Mesenchymal stem cell (in vitro differentiated cells and primary cell): Measurements from ENCODE around the gene THNSL1.

Experiments
- DNase-seq: peaks from one replicate; pipeline ENCODE4 v3.0.0-alpha.2; 2013
- H2AFZ ChIP-seq: one replicate; pipeline ENCODE4 v1.6.1; 2013; ENCODE audit warnings: low read depth, mild to moderate bottlenecking, control low read depth, inconsistent platforms, low read length, moderate library complexity
- H2AK5ac ChIP-seq: 2 replicates; pipeline ENCODE4 v1.6.1; 2013; ENCODE audit warnings: low read length, moderate library complexity, mild to moderate bottlenecking, inconsistent platforms; ENCODE audit not compliant: severe bottlenecking
- H2BK120ac ChIP-seq: one replicate; pipeline ENCODE4 v1.6.1; 2013; ENCODE audit warnings: low read depth, mild to moderate bottlenecking, inconsistent platforms, low read length, moderate library complexity
- H2BK12ac ChIP-seq, 2 experiments: one replicate each; pipeline ENCODE4 v1.6.1; 2013; ENCODE audit warnings: inconsistent platforms in 2 of 2, low read length in 2 of 2, mild to moderate bottlenecking in 2 of 2, moderate library complexity in 2 of 2, control low read depth in 1 of 2
- H2BK15ac ChIP-seq: one replicate; pipeline ENCODE4 v1.6.1; 2013; ENCODE audit warnings: mild to moderate bottlenecking, low read depth, inconsistent platforms; ENCODE audit not compliant: poor library complexity, severe bottlenecking
- H2BK5ac ChIP-seq: 2 replicates; pipeline ENCODE4 v1.6.1; 2013; ENCODE audit warnings: low read depth, mild to moderate bottlenecking, low read length, control low read depth, inconsistent platforms; ENCODE audit not compliant: poor library complexity, severe bottlenecking
- H3K14ac ChIP-seq, 2 experiments: one replicate each; pipeline ENCODE4 v1.6.1; 2013; ENCODE audit warnings: inconsistent platforms in 2 of 2, low read length in 2 of 2, control low read depth in 1 of 2, mild to moderate bottlenecking in 1 of 2, moderate library complexity in 1 of 2
- H3K18ac ChIP-seq, 2 experiments: one replicate each; pipeline ENCODE4 v1.6.1; 2013; ENCODE audit warnings: inconsistent platforms in 2 of 2, low read length in 2 of 2, control low read depth in 1 of 2, low read depth in 1 of 2, mild to moderate bottlenecking in 1 of 2
- H3K23ac ChIP-seq, 2 experiments: one replicate each; pipeline ENCODE4 v1.6.1; 2013; ENCODE audit warnings: inconsistent platforms in 2 of 2, low read length in 2 of 2, mild to moderate bottlenecking in 2 of 2, moderate library complexity in 2 of 2, control low read depth in 1 of 2
- H3K27ac ChIP-seq: 2 replicates; pipeline ENCODE4 v1.5.1; 2013; ENCODE audit warnings: mild to moderate bottlenecking, moderate library complexity, low read length, control low read depth, inconsistent platforms; ENCODE audit not compliant: poor library complexity, severe bottlenecking
- H3K27me3 ChIP-seq, 2 experiments: 2 replicates each; pipeline versions ENCODE4 v1.6.1 to v1.7.0; 2013; ENCODE audit warnings: low read length in 2 of 2, mild to moderate bottlenecking in 2 of 2, moderate library complexity in 2 of 2, control low read depth in 1 of 2, inconsistent platforms in 1 of 2; ENCODE audit not compliant: control insufficient read depth in 1 of 2, insufficient read depth in 1 of 2
- H3K36me3 ChIP-seq, 2 experiments: 2 replicates each; pipeline versions ENCODE4 v1.6.1 to v1.7.0; 2013; ENCODE audit warnings: low read length in 2 of 2, control low read depth in 1 of 2, inconsistent platforms in 1 of 2, low read depth in 1 of 2, mild to moderate bottlenecking in 1 of 2; ENCODE audit not compliant: insufficient read depth in 2 of 2, control insufficient read depth in 1 of 2
- H3K4ac ChIP-seq, 2 experiments: one replicate each; pipeline ENCODE4 v1.6.1; 2013; ENCODE audit warnings: inconsistent platforms in 2 of 2, low read length in 2 of 2, mild to moderate bottlenecking in 2 of 2, moderate library complexity in 2 of 2, control low read depth in 1 of 2, low read depth in 1 of 2
- H3K4me1 ChIP-seq: 2 replicates; pipeline ENCODE4 v1.6.1; 2013; ENCODE audit warnings: low read depth, low read length, control low read depth; ENCODE audit not compliant: control insufficient read depth, insufficient read depth
- H3K4me2 ChIP-seq: 2 replicates; pipeline ENCODE4 v1.6.1; 2013; ENCODE audit warnings: low read length, mild to moderate bottlenecking, inconsistent platforms; ENCODE audit not compliant: poor library complexity, severe bottlenecking
- H3K4me3 ChIP-seq, 2 experiments: 2 replicates each; pipeline versions ENCODE4 v1.5.1 to v1.7.0; 2013; ENCODE audit warnings: low read length in 2 of 2, mild to moderate bottlenecking in 2 of 2, control low read depth in 1 of 2, low read depth in 1 of 2; ENCODE audit not compliant: insufficient read depth in 1 of 2
- H3K79me1 ChIP-seq: replicated peaks from 2 replicates; pipeline ENCODE4 v1.6.1; 2013; ENCODE audit warnings: mild to moderate bottlenecking, control low read depth, low read length, inconsistent platforms; ENCODE audit not compliant: poor library complexity, severe bottlenecking
- H3K9ac ChIP-seq: 2 replicates; pipeline ENCODE4 v1.7.0; 2013; ENCODE audit warnings: mild to moderate bottlenecking, low read length, moderate library complexity
- H3K9me3 ChIP-seq: 2 replicates; pipeline ENCODE4 v1.7.0; 2013; ENCODE audit warnings: mild to moderate bottlenecking, low read length; ENCODE audit not compliant: control insufficient read depth
- H4K8ac ChIP-seq: one replicate; pipeline ENCODE4 v1.6.1; 2013; ENCODE audit warnings: inconsistent platforms, mild to moderate bottlenecking, low read length, moderate library complexity
- H4K91ac ChIP-seq: one replicate; pipeline ENCODE4 v1.6.1; 2013; ENCODE audit warnings: mild to moderate bottlenecking, low read length, inconsistent platforms
- WGBS: methylation state at CpG from one replicate; pipeline ENCODE4 v1.1.7; 2013; ENCODE audit warnings: mixed read lengths; 5-methylcytosine and 5-hydroxymethylcytosine counted together

The THNSL1 gene

DNA sequence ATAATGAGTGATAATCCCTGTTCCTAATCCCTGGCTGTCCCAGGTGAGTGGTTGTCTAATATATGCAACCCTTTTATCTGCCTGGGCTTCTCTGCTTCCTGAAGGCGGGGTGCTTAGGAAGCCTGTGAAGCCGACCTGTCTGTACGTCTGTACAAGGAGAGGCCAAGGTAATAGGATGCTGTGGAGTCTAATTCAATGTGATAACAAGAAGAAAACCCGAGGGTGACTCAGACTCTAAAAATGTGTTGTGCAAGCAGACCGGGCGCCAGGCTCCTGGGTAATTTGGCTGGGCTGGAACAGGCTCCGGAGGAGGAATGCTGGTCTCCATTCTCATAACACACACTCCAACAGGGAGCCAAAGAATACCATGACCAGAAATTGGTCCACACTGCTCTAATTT is 43.6 kb downstream of the THNSL1 start:
- no peak overlapping the region for H3K4me2 ChIP-seq
- H2AFZ ChIP-seq = no peak overlapping the region
- 73% methylated on average over 7 of the region's 7 CpGs for WGBS
- no peak overlapping the region for H2BK120ac ChIP-seq
- H3K4ac ChIP-seq = no peak overlapping the region
- no peak overlapping the region for H3K18ac ChIP-seq
- H3K4me1 ChIP-seq = peaks cover 7% of the 10 kb centered on the region
- H3K14ac ChIP-seq = no peak overlapping the region
- peaks cover 0 to 5% of the 10 kb centered on the region in 2 experiments for H3K27me3 ChIP-seq
- H4K91ac ChIP-seq = no peak overlapping the region
- no peak overlapping the region for H3K4me3 ChIP-seq
- no peak overlapping the region for H3K23ac ChIP-seq
- no peak overlapping the region for H2BK15ac ChIP-seq
- no peak overlapping the region for H2AK5ac ChIP-seq
- no peak overlapping the region for H3K9ac ChIP-seq
- H3K79me1 ChIP-seq = no peaks in the 10 kb centered on the region
- no peaks in the 10 kb centered on the region for H3K36me3 ChIP-seq
- no peak overlapping the region for H2BK5ac ChIP-seq
- H3K27ac ChIP-seq = no peak overlapping the region
- no peaks in the 10 kb centered on the region for H3K9me3 ChIP-seq
- H2BK12ac ChIP-seq = no peak overlapping the region
- no peak overlapping the region for H4K8ac ChIP-seq
- DNase-seq = peak; percentile 22

- no peak overlapping the region for H4K91ac ChIP-seq
- H2AFZ ChIP-seq = no peak overlapping the region
- H3K18ac ChIP-seq = no peak overlapping the region
- H3K27ac ChIP-seq = no peak overlapping the region
- H3K9ac ChIP-seq = no peak overlapping the region
- H3K14ac ChIP-seq = no peak overlapping the region
- H3K4me1 ChIP-seq = peaks cover 7% of the 10 kb centered on the region
- peaks cover 0 to 2% of the 10 kb centered on the region in 2 experiments for H3K27me3 ChIP-seq
- 90% methylated on average over 4 of the region's 7 CpGs for WGBS
- no peak overlapping the region for H2AK5ac ChIP-seq
- no peak overlapping the region for H2BK120ac ChIP-seq
- no peak overlapping the region for H3K23ac ChIP-seq
- no peak overlapping the region for H2BK12ac ChIP-seq
- H2BK15ac ChIP-seq = no peak overlapping the region
- no peak overlapping the region for H2BK5ac ChIP-seq
- H3K4ac ChIP-seq = no peak overlapping the region
- H3K79me1 ChIP-seq = no peaks in the 10 kb centered on the region
- H3K4me2 ChIP-seq = no peak overlapping the region
- H3K36me3 ChIP-seq = no peaks in the 10 kb centered on the region
- H3K4me3 ChIP-seq = no peak overlapping the region
- no peaks in the 10 kb centered on the region for H3K9me3 ChIP-seq
- DNase-seq = no peak
- H4K8ac ChIP-seq = no peak overlapping the region
Observed at GRCh38 chr10:25061125-25061524, 44.7 kb downstream of the THNSL1 start.

DNA sequence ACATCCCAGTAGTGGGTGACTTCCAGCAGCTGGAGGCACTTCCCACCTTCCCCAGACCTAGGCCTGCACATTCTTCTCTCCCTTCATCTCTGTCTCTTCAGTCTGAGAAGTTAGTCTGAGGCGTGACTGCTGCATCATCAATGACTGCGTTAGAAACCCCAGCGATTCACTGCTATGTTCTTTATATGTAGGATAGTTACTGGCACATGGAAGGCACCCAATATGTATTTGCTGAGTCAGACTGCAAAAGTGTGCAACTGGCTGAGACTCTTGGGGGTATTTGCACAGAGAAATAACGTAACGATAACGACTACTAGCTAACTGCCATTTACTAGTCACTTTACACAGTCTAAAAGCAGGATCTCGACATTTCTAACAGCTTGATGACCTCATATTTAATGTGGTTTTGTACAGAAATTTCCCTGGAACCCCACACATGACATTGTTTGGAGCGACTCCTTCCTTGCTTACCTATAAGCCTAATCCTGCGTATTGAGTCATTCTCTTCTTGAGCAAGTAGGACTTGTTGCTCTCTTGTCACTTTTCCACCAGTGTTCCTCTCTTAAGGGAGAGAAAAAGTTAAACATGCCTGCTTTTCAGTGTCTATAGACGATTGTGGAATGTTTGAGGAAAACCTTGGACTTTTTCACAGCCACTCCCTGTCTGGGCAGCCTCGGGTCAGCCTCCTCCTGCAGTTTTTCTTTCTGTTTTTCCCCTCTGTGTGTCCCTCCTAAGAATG is 45.5 kb downstream of the THNSL1 start:
- Histone ChIP-seq H2AFZ (no peak overlapping the region), H3K4me3 (peak overlapping the region in 1 of 2 experiments; percentile 45), H2AK5ac (no peak overlapping the region), H3K9ac (peak overlapping the region; percentile 31), H2BK5ac (no peak overlapping the region), H2BK120ac (no peak overlapping the region), H2BK15ac (no peak overlapping the region), H3K27me3 (no peaks in the 10 kb centered on the region), H3K9me3 (no peaks in the 10 kb centered on the region), H3K36me3 (no peaks in the 10 kb centered on the region), H3K4me1 (peaks cover 7% of the 10 kb centered on the region), H3K18ac (no peak overlapping the region), H3K14ac (no peak overlapping the region), H4K91ac (no peak overlapping the region), H2BK12ac (no peak overlapping the region), H3K4me2 (peak overlapping the region; percentile 30), H4K8ac (no peak overlapping the region), H3K4ac (no peak overlapping the region), H3K79me1 (no peaks in the 10 kb centered on the region), H3K27ac (no peak overlapping the region), H3K23ac (no peak overlapping the region)
- WGBS = 79% methylated on average over 11 of the region's 11 CpGs
- DNase-seq = no peak

- H2BK120ac ChIP-seq = no peak overlapping the region
- no peak overlapping the region for H3K23ac ChIP-seq
- peaks cover 7% of the 10 kb centered on the region for H3K4me1 ChIP-seq
- no peak overlapping the region for H2BK12ac ChIP-seq
- no peaks in the 10 kb centered on the region for H3K79me1 ChIP-seq
- no peak overlapping the region for H4K91ac ChIP-seq
- H3K9ac ChIP-seq = no peak overlapping the region
- no peak overlapping the region for H3K14ac ChIP-seq
- WGBS = 95% methylated on average over 1 of the region's 1 CpG
- H2BK5ac ChIP-seq = no peak overlapping the region
- H3K4ac ChIP-seq = no peak overlapping the region
- no peak overlapping the region for H2BK15ac ChIP-seq
- H3K18ac ChIP-seq = no peak overlapping the region
- no peaks in the 10 kb centered on the region for H3K27me3 ChIP-seq
- no peak overlapping the region for H3K4me2 ChIP-seq
- no peak overlapping the region for H2AFZ ChIP-seq
- no peak for DNase-seq
- H3K9me3 ChIP-seq = no peaks in the 10 kb centered on the region
- H2AK5ac ChIP-seq = no peak overlapping the region
- no peaks in the 10 kb centered on the region for H3K36me3 ChIP-seq
- no peak overlapping the region for H3K27ac ChIP-seq
- H4K8ac ChIP-seq = no peak overlapping the region
- H3K4me3 ChIP-seq = no peak overlapping the region
Observed at GRCh38 chr10:25063157-25063556, 46.7 kb downstream of the THNSL1 start.
